ENCODE results near the gene GPR17.
A peak's percentile ranks its signal among the peaks of the same experiment; 100 is the strongest.

GPR17 gene

GRCh38 chr2:127630864-127631540 is 15.0 kb upstream of the GPR17 start:
- no peak for DNase-seq

- no peak for DNase-seq
Observed at GRCh38 chr2:127631541-127631996, 14.4 kb upstream of the GPR17 start.

GRCh38 chr2:127631997-127632581 is 13.9 kb upstream of the GPR17 start:
- no peak for DNase-seq

GRCh38 chr2:127632592-127633489 is 13.1 kb upstream of the GPR17 start:
- no peak for DNase-seq

- no peak for DNase-seq
Observed at GRCh38 chr2:127633556-127634065, 12.3 kb upstream of the GPR17 start.

GRCh38 chr2:127634066-127634617 is 11.8 kb upstream of the GPR17 start:
- no peak for DNase-seq

- DNase-seq, result no peak
Observed at GRCh38 chr2:127634626-127635379, 11.2 kb upstream of the GPR17 start.

GRCh38 chr2:127635380-127636237 is 10.3 kb upstream of the GPR17 start:
- DNase-seq, result no peak

- DNase-seq, result no peak
Observed at GRCh38 chr2:127636248-127637235, 9.4 kb upstream of the GPR17 start.

GRCh38 chr2:127637236-127637630 is 8.7 kb upstream of the GPR17 start:
- DNase-seq, result no peak

- peak; percentile 7 to 13 for DNase-seq
Observed at GRCh38 chr2:127637725-127638252, 8.2 kb upstream of the GPR17 start.

GRCh38 chr2:127638361-127639110 is 7.4 kb upstream of the GPR17 start:
- DNase-seq, result no peak

GRCh38 chr2:127639111-127639474 is 6.9 kb upstream of the GPR17 start:
- DNase-seq, result no peak

GRCh38 chr2:127640082-127641072 is 5.6 kb upstream of the GPR17 start:
- DNase-seq, result no peak

- no peak for DNase-seq
Observed at GRCh38 chr2:127641133-127641532, 4.8 kb upstream of the GPR17 start.

GRCh38 chr2:127641846-127642507 is 4.0 kb upstream of the GPR17 start:
- no peak for DNase-seq

GRCh38 chr2:127642706-127643438 is 3.1 kb upstream of the GPR17 start:
- DNase-seq, result no peak
